ENCODE data around the gene POC1A. TPM values are rescaled to one million over a fixed set of nuclear protein-coding genes. Genes with fewer than 3 reads are reported as not detected.
A peak's percentile ranks its signal among the peaks of the same experiment; 100 is the strongest.

Gene POC1A
- total and polyA plus RNA-seq, 2 of the 8 experiments (the other 6 are each of a cell fraction or from before 2014, with no cell fraction given), result 35.7 to 39.2 TPM

DNA sequence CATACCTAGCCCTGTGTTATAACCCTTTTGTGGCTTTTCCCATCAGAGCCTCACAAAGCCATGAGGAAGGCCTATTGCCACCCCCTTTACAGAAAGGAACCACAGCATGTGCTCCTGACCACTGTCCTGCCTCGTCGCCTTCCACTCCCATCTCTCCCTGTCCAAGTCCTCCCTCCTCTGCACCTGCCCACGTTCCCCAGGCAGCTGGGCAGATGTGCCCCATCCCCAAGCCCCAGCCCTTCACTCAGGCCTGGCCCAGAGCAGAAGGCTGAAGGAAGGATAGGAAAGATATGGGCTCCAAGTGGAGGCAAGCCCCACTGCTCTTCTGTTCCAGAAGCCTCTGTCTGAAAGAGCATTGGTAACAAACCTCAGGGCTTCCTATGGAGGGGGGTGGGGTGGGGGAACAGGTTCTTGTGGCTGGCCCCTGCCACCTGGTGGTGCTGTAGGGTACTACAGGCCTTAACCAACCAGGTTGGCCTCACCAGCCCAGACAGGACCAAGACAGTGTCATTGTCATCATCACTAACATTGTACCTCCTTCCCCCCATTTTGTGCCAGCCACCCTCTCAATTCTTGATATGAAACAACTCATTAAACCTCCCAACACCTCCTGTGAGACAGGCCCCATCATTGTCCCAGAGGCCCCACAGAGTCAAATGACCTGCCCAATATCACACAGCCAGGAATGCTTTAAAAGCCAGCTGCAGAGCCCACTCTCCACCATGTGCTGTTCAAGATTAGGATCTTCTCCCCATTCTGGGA lies 10.0 kb downstream of the POC1A start (continued):
- TF ChIP-seq CBX5 (IDR thresholded peaks at IDR 0.05; ENCODE audit: low read depth, low read length) (no peak), NRF1 (IDR thresholded peaks at IDR 0.05; ENCODE audit: low read depth, low read length) (no peak), TCF12 (IDR thresholded peaks at IDR 0.05; ENCODE audit: low read depth, low read length) (no peak), EZH2 (IDR thresholded peaks at IDR 0.05; ENCODE audit: low read depth, low read length, severe bottlenecking) (no peak), SP4 (IDR thresholded peaks at IDR 0.05; ENCODE audit: low read length) (0 out of 2 replicates have a peak, but pooled peaks have one; percentile 42), RNF2 (IDR thresholded peaks at IDR 0.05; ENCODE audit: borderline replicate concordance, low read depth, low read length, missing control alignments, poor library complexity, severe bottlenecking) (no peak), SP1 (IDR thresholded peaks at IDR 0.05; ENCODE audit: low read depth, low read length) (no peak), SIX5 (IDR thresholded peaks at IDR 0.05; ENCODE audit: low read depth, low read length) (no peak), SP2 (IDR thresholded peaks at IDR 0.05; ENCODE audit: low read length) (no peak), SIN3A (conservative IDR thresholded peaks at IDR 0.05 in 1 of 2, IDR thresholded peaks at IDR 0.05 in 1 of 2; ENCODE audit: low read depth in 1 of 2, low read length in 2 of 2) (0 out of 4 replicates have a peak, but pooled peaks of 1 of the 2 experiments have one; percentile 30), RXRA (IDR thresholded peaks at IDR 0.05; ENCODE audit: insufficient read depth, low read depth, low read length) (no peak)
- TF ChIP-seq, protein P1, sequence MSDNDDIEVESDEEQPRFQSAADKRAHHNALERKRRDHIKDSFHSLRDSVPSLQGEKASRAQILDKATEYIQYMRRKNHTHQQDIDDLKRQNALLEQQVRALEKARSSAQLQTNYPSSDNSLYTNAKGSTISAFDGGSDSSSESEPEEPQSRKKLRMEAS (IDR thresholded peaks at IDR 0.05), result no peak
- TF ChIP-seq, protein P2, sequence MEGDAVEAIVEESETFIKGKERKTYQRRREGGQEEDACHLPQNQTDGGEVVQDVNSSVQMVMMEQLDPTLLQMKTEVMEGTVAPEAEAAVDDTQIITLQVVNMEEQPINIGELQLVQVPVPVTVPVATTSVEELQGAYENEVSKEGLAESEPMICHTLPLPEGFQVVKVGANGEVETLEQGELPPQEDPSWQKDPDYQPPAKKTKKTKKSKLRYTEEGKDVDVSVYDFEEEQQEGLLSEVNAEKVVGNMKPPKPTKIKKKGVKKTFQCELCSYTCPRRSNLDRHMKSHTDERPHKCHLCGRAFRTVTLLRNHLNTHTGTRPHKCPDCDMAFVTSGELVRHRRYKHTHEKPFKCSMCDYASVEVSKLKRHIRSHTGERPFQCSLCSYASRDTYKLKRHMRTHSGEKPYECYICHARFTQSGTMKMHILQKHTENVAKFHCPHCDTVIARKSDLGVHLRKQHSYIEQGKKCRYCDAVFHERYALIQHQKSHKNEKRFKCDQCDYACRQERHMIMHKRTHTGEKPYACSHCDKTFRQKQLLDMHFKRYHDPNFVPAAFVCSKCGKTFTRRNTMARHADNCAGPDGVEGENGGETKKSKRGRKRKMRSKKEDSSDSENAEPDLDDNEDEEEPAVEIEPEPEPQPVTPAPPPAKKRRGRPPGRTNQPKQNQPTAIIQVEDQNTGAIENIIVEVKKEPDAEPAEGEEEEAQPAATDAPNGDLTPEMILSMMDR (IDR thresholded peaks at IDR 0.05; ENCODE audit: control extremely low read depth in 1 of 3, insufficient read depth in 1 of 3, low read depth in 1 of 3, low read length in 3 of 3), result peak in 2 of 3 experiments; percentile 91 to 93; a peak in 3 of 4 replicates

All from H1 (cell line).